Lower lobe of right lung (tissue), 2 donors: ENCODE data around the gene HMGB1. TPM values are rescaled to one million over a fixed set of nuclear protein-coding genes. Genes with fewer than 3 reads are reported as not detected.

Source experiments
- ATAC-seq, 2 donors: fragments of 200-7000 bp; cut with Tn5 transposase; one replicate each; pipeline ENCODE4 v1.9.1; 2020 to 2022; ENCODE audit warnings: mild to moderate bottlenecking in 2 of 2, moderate library complexity in 2 of 2
- DNase-seq: peaks from one replicate; pipeline ENCODE4 v3.0.0-alpha.2; 2020
- H3K27ac ChIP-seq: fragments of 200-600 bp; one replicate; pipeline ENCODE4 v1.8.0; 2022
- H3K27me3 ChIP-seq: fragments of 200-600 bp; one replicate; pipeline ENCODE4 v1.8.0; 2022; ENCODE audit warnings: low read depth
- H3K36me3 ChIP-seq: fragments of 200-600 bp; one replicate; pipeline ENCODE4 v1.8.0; 2022; ENCODE audit warnings: mild to moderate bottlenecking
- H3K4me1 ChIP-seq: fragments of 200-600 bp; one replicate; pipeline ENCODE4 v1.8.0; 2022
- H3K4me3 ChIP-seq: fragments of 200-600 bp; one replicate; pipeline ENCODE4 v1.8.0; 2022; ENCODE audit warnings: mild to moderate bottlenecking
- H3K9me3 ChIP-seq: fragments of 200-600 bp; one replicate; pipeline ENCODE4 v1.8.0; 2022
- CTCF ChIP-seq: fragments of 200-600 bp; IDR thresholded peaks from one replicate; pipeline ENCODE4 v1.8.0; 2022; ENCODE audit warnings: antibody characterized with exemption, mild to moderate bottlenecking
- intact Hi-C: fragments of 100-400 bp; cut with DNase I; formaldehyde crosslinking; loops from one replicate; pipeline ENCODE4 v1.11.0; 2022
- total RNA-seq: library from RNA; stranded (reverse); fragmentation: NEBNext Ultra II Directional; extraction: Animal tissue kit (Norgen Biotek cat#: 25700); gene quantifications from one replicate; pipeline ENCODE4 v1.2.1, GENCODE V29; 2021
- donor health status: DM: no; HTN: yes; CAD: no; lungs with severe emphysema.

Gene HMGB1
- total RNA-seq, 1 donor from 2014 or later = 221 TPM

GRCh38 chr13:30487075-30487470, 21.3 kb upstream of the HMGB1 start:
- Histone ChIP-seq H3K27me3 (no peaks in the 10 kb centered on the region), H3K4me3 (no peak overlapping the region), H3K9me3 (no peaks in the 10 kb centered on the region), H3K27ac (no peak overlapping the region), H3K4me1 (no peaks in the 10 kb centered on the region), H3K36me3 (no peaks in the 10 kb centered on the region)
- DNase-seq (no peak), ATAC-seq (no peak)
- intact Hi-C loops = no loop called here
- TF ChIP-seq CTCF = no peak

- Histone ChIP-seq H3K27me3 (no peaks in the 10 kb centered on the region), H3K4me3 (no peak overlapping the region), H3K9me3 (no peaks in the 10 kb centered on the region), H3K4me1 (no peaks in the 10 kb centered on the region), H3K27ac (no peak overlapping the region), H3K36me3 (no peaks in the 10 kb centered on the region)
- DNase-seq (no peak), ATAC-seq (peak; percentile 86 to 87)
- no peak for TF ChIP-seq CTCF
- intact Hi-C loops = no loop called here
These were observed 20.7 kb upstream of the HMGB1 start for GRCh38 chr13:30486230-30487074.

GRCh38 chr13:30481241-30481760, 15.6 kb upstream of the HMGB1 start:
- intact Hi-C loops = no loop called here
- DNase-seq (no peak), ATAC-seq (no peak)
- no peak for TF ChIP-seq CTCF
- no peaks in the 10 kb centered on the region for H3K9me3 ChIP-seq
- no peaks in the 10 kb centered on the region for H3K4me1 ChIP-seq
- H3K27me3 ChIP-seq = no peaks in the 10 kb centered on the region
- no peak overlapping the region for H3K27ac ChIP-seq
- H3K36me3 ChIP-seq = no peaks in the 10 kb centered on the region
- no peak overlapping the region for H3K4me3 ChIP-seq

GRCh38 chr13:30480292-30480950, 14.7 kb upstream of the HMGB1 start:
- Histone ChIP-seq H3K9me3 (no peaks in the 10 kb centered on the region), H3K4me1 (no peaks in the 10 kb centered on the region), H3K36me3 (no peaks in the 10 kb centered on the region), H3K27ac (no peak overlapping the region), H3K27me3 (no peaks in the 10 kb centered on the region), H3K4me3 (no peak overlapping the region)
- ATAC-seq = peak; percentile 84 to 94
- TF ChIP-seq CTCF = no peak
- intact Hi-C loops = no loop called here
- DNase-seq = no peak

- intact Hi-C loops = no loop called here
- no peaks in the 10 kb centered on the region for H3K27me3 ChIP-seq
- DNase-seq (no peak), ATAC-seq (no peak)
- no peaks in the 10 kb centered on the region for H3K4me1 ChIP-seq
- TF ChIP-seq CTCF = no peak
- H3K36me3 ChIP-seq = no peaks in the 10 kb centered on the region
- H3K27ac ChIP-seq = no peak overlapping the region
- no peaks in the 10 kb centered on the region for H3K9me3 ChIP-seq
- no peak overlapping the region for H3K4me3 ChIP-seq
These were observed 14.1 kb upstream of the HMGB1 start for GRCh38 chr13:30479883-30480219.
